Fibroblast of lung (primary cell): ENCODE data around the gene STK32C. TPM values are rescaled to one million over a fixed set of nuclear protein-coding genes. Genes with fewer than 3 reads are reported as not detected.

Experiments used
- DNase-seq, 2 donors: peaks; one replicate each; pipeline versions ENCODE4 v3.0.0 to v3.0.0-alpha.2; 2010; ENCODE audit warnings: low read depth in 2 of 2
- H2AFZ ChIP-seq: 2 replicates; pipeline ENCODE4 v1.5.1; 2012; ENCODE audit warnings: low read length, control low read depth, inconsistent platforms
- H3K27ac ChIP-seq: 2 replicates; pipeline ENCODE4 v1.5.1; 2011; ENCODE audit warnings: low read length, control low read depth; ENCODE audit not compliant: insufficient read depth
- H3K27me3 ChIP-seq: 2 replicates; pipeline ENCODE4 v1.5.1; 2011; ENCODE audit warnings: mild to moderate bottlenecking, low read length; ENCODE audit not compliant: control insufficient read depth, insufficient read depth
- H3K36me3 ChIP-seq: 2 replicates; pipeline ENCODE4 v1.5.1; 2011; ENCODE audit warnings: low read length; ENCODE audit not compliant: control insufficient read depth, insufficient read depth
- H3K4me1 ChIP-seq: 2 replicates; pipeline ENCODE4 v1.5.1; 2011; ENCODE audit warnings: low read length; ENCODE audit not compliant: control insufficient read depth, insufficient read depth; ENCODE audit errors: extremely low read depth
- H3K4me2 ChIP-seq: 2 replicates; pipeline ENCODE4 v1.5.1; 2011; ENCODE audit warnings: low read length, control low read depth; ENCODE audit not compliant: insufficient read depth; ENCODE audit errors: extremely low read depth
- H3K4me3 ChIP-seq, 4 experiments: fragments of 200-600 bp in 1 of 4; sonication (generic) in 1 of 4; replicated peaks in 1 of 4; 2 replicates each; pipeline ENCODE4 v1.5.1; 2011 to 2016; ENCODE audit warnings: low read length in 4 of 4, low read depth in 3 of 4, mild to moderate bottlenecking in 3 of 4, control low read depth in 2 of 4, inconsistent platforms in 1 of 4, mixed read lengths in 1 of 4; ENCODE audit not compliant: insufficient read depth in 1 of 4; ENCODE audit errors: control extremely low read depth in 1 of 4
- H3K79me2 ChIP-seq: 2 replicates; pipeline ENCODE4 v1.5.1; 2012; ENCODE audit warnings: mild to moderate bottlenecking, low read length, inconsistent platforms; ENCODE audit not compliant: control insufficient read depth, insufficient read depth
- H3K9ac ChIP-seq: 2 replicates; pipeline ENCODE4 v1.5.1; 2011; ENCODE audit warnings: mild to moderate bottlenecking, low read length, control low read depth; ENCODE audit not compliant: insufficient read depth
- H3K9me3 ChIP-seq: 2 replicates; pipeline ENCODE4 v1.5.1; 2012; ENCODE audit warnings: low read depth, low read length; ENCODE audit not compliant: control insufficient read depth, insufficient read depth
- H4K20me1 ChIP-seq: 2 replicates; pipeline ENCODE4 v1.5.1; 2011; ENCODE audit warnings: low read length; ENCODE audit not compliant: control insufficient read depth, insufficient read depth; ENCODE audit errors: extremely low read depth
- EZH2 ChIP-seq: IDR thresholded peaks from 2 replicates; pipeline ENCODE4 v1.5.1; 2012; ENCODE audit warnings: low read length, control low read depth, mild to moderate bottlenecking; ENCODE audit errors: missing control alignments
- polyA plus RNA-seq, 2 donors: library from polyadenylated mRNA; depleted of rRNA in 1 of 2; stranded (reverse) in 1 of 2; unstranded in 1 of 2; fragments of >200 nt; gene quantifications; 2 replicates each; pipeline ENCODE4 v1.2.1, GENCODE V29; 2011 to 2012; ENCODE audit warnings: missing spikeins in 1 of 2
- total RNA-seq: library from RNA; depleted of rRNA; stranded (reverse); fragments of >200 nt; gene quantifications from 2 replicates; pipeline ENCODE4 v1.2.1, GENCODE V29; 2014
- TF ChIP-seq, protein P1 (sequence below), 2 donors: IDR thresholded peaks in 1 of 2; conservative IDR thresholded peaks in 1 of 2; 1 replicate in 1 of 2; 2 replicates in 1 of 2; pipeline ENCODE4 v1.5.1; 2011 to 2012; ENCODE audit warnings: low read length in 2 of 2, control low read depth in 1 of 2, inconsistent platforms in 1 of 2, low read depth in 1 of 2, mild to moderate bottlenecking in 1 of 2

The STK32C gene
- total and polyA plus RNA-seq, 2 donors (not counting 1 experiment from before 2014, with no cell fraction given) = 4.4 to 21.5 TPM

DNA sequence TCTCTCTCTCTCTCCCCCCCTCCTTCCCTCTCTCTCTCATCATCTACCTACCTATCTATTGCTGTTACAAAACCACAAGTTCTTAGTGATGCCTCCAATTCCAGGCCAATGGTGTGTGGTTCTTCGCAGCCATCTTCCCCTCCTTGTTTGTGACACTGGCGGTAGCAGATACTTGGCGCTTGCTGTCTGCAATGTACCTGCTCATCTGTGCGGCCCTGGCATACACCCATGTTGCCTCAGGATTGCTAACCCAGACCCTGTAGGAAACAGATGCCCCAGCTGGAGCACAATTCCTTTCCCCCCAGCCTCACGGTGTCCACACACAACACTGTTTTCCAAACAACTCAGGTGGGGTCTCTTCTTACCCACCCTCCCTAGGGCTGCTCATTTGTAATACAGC, 134.6 kb downstream of the STK32C start:
- H3K9me3 ChIP-seq = no peaks in the 10 kb centered on the region
- H4K20me1 ChIP-seq = no peaks in the 10 kb centered on the region
- no peak overlapping the region for H3K9ac ChIP-seq
- H3K79me2 ChIP-seq = no peaks in the 10 kb centered on the region
- no peak for DNase-seq
- peaks cover 4% of the 10 kb centered on the region for H3K27me3 ChIP-seq
- TF ChIP-seq, protein P1, sequence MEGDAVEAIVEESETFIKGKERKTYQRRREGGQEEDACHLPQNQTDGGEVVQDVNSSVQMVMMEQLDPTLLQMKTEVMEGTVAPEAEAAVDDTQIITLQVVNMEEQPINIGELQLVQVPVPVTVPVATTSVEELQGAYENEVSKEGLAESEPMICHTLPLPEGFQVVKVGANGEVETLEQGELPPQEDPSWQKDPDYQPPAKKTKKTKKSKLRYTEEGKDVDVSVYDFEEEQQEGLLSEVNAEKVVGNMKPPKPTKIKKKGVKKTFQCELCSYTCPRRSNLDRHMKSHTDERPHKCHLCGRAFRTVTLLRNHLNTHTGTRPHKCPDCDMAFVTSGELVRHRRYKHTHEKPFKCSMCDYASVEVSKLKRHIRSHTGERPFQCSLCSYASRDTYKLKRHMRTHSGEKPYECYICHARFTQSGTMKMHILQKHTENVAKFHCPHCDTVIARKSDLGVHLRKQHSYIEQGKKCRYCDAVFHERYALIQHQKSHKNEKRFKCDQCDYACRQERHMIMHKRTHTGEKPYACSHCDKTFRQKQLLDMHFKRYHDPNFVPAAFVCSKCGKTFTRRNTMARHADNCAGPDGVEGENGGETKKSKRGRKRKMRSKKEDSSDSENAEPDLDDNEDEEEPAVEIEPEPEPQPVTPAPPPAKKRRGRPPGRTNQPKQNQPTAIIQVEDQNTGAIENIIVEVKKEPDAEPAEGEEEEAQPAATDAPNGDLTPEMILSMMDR (conservative IDR thresholded peaks at IDR 0.05 in 1 of 2, IDR thresholded peaks at IDR 0.05 in 1 of 2; ENCODE audit: low read depth in 1 of 2, low read length in 2 of 2) = no peak
- no peak for TF ChIP-seq EZH2
- no peak overlapping the region for H3K27ac ChIP-seq
- H3K4me2 ChIP-seq = no peak overlapping the region
- no peaks in the 10 kb centered on the region for H3K4me1 ChIP-seq
- no peak overlapping the region for H3K4me3 ChIP-seq
- no peak overlapping the region for H2AFZ ChIP-seq
- no peaks in the 10 kb centered on the region for H3K36me3 ChIP-seq

DNA sequence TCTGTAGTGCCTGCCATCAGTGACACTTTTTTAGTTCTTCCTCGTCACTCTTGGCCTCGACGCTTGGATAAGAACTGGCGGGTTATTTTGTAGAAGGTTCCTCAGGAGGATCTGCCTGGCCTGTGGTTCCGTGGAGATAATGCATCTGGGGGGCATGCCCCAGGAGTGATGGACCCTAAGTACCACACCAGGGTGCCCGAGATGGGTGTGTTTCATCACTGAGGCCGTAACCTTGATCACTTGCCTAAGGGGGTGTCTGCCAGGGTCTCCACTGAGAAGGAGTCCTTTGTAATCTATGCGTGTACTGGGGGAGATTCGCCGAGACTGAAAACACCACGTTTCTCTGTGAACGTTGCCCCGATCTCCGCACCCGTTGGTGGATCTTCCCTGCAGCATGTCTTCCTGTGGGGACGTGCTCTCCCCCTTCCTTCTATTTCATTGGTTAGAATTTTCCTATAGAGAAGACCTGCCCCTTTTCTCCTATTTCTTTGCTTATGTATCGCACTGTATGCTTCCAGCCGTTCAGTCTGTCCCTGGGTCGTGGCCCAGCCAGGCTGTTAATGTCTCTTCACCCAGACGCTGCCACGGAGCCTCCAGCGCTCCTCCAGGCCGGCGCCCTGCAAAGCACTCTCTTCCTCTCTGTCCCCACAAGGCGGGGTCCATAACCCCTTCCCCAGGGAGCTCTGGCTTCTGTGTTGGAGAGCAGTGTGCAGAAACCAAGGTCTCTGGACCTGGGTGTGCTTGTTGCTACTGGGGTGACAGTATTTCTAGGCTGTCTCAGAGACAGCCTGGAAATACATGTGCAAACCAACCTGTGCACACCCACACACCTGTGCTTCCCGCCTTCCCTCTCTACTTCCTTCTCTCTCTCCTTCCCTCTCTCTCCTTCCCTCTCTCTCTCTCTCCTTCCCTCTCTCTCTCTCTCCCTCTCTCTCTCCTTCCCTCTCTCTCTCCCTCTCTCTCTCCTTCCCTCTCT, 135.4 kb downstream of the STK32C start:
- TF ChIP-seq EZH2 = no peak
- TF ChIP-seq, protein P1 (conservative IDR thresholded peaks at IDR 0.05 in 1 of 2, IDR thresholded peaks at IDR 0.05 in 1 of 2; ENCODE audit: low read depth in 1 of 2, low read length in 2 of 2) = no peak
- Histone ChIP-seq H3K9ac (no peak overlapping the region), H3K4me1 (no peaks in the 10 kb centered on the region), H2AFZ (no peak overlapping the region), H3K9me3 (no peaks in the 10 kb centered on the region), H4K20me1 (no peaks in the 10 kb centered on the region), H3K4me2 (no peak overlapping the region), H3K79me2 (no peaks in the 10 kb centered on the region), H3K36me3 (no peaks in the 10 kb centered on the region), H3K27me3 (peaks cover 4% of the 10 kb centered on the region), H3K27ac (no peak overlapping the region), H3K4me3 (no peak overlapping the region)
- no peak for DNase-seq

DNA sequence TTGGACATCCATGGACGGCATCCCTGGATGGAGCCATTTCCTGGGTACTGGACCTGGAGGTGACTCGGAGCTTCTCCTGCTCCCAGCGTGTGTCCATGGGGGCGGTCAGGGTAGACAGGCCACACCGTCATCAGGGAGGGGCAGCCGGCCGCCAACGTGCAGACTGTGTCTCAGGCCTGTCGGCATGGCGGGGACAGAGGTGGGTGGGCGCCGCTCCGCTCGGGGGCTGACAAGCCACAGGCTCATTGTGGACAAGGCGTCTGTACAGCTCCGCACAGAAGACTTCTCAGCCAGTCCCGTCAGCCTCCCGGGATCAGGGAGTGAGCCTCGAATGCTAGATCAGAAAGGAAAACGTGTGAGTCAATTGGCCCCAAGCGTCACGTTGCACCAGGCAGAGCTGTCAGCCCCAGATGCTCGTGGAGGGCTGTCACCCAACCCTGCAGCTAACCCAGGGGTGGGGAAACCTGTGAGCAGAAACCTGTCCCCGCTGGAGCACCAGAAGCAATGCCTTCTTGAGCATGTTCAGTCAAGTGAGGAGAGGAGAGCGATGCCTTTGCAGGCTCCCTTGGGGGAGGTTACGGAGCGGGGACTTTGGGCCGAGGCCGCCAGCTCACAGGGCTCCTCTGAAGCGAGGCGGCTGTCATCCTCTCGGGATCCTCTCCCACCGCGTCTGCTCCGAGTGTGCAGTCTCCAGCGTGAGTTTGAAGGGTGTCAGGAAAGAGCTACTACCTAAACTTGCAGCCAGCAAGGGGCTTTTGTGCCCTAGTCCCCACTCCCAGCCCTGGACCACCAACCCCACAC, 137.0 kb downstream of the STK32C start:
- Histone ChIP-seq H3K36me3 (no peaks in the 10 kb centered on the region), H3K9ac (no peak overlapping the region), H2AFZ (no peak overlapping the region), H3K79me2 (no peaks in the 10 kb centered on the region), H3K9me3 (no peaks in the 10 kb centered on the region), H3K27me3 (no peaks in the 10 kb centered on the region), H3K27ac (no peak overlapping the region), H3K4me2 (no peak overlapping the region), H4K20me1 (no peaks in the 10 kb centered on the region), H3K4me1 (no peaks in the 10 kb centered on the region), H3K4me3 (no peak overlapping the region)
- DNase-seq = no peak
- TF ChIP-seq EZH2 = no peak
- TF ChIP-seq, protein P1 (conservative IDR thresholded peaks at IDR 0.05 in 1 of 2, IDR thresholded peaks at IDR 0.05 in 1 of 2; ENCODE audit: low read depth in 1 of 2, low read length in 2 of 2) = no peak
